Activated naive CD4-positive, alpha-beta T cell treated with anti-CD3 and anti-CD28 coated beads, Interleukin-2, amount 50 U/mL, for 72 hours (primary cell): ENCODE results near the gene CORO2B. TPM values are rescaled to one million over a fixed set of nuclear protein-coding genes. Genes with fewer than 3 reads are reported as not detected.
A peak's percentile ranks its signal among the peaks of the same experiment; 100 is the strongest.
"Not testable (repeated sequence)": the region's sequence is repeated elsewhere in the genome, so short reads cannot be mapped to it uniquely, and the experiment has no call there.

Experiments used
- ATAC-seq, 2 donors: fragments of 150-1000 bp; cut with Tn5 transposase; 2 replicates each; pipeline ENCODE4 v1.10.0; 2021; ENCODE audit warnings: mild to moderate bottlenecking in 2 of 2, moderate library complexity in 2 of 2
- DNase-seq, 2 donors: peaks; one replicate each; pipeline ENCODE4 v3.0.0; 2021 to 2022; ENCODE audit warnings: low spot score in 2 of 2
- H3K27ac Mint-ChIP-seq, 2 donors: one replicate each; pipeline ENCODE4 v1.8.0; 2022; ENCODE audit warnings: mild to moderate bottlenecking in 2 of 2, mixed read lengths in 2 of 2
- H3K36me3 Mint-ChIP-seq, 2 donors: one replicate each; pipeline ENCODE4 v1.8.0; 2022; ENCODE audit warnings: mixed read lengths in 2 of 2
- H3K9me3 Mint-ChIP-seq, 2 donors: one replicate each; pipeline ENCODE4 v1.8.0; 2022; ENCODE audit warnings: mixed read lengths in 2 of 2
- total RNA-seq, 2 donors: library from RNA; stranded (reverse); gene quantifications; one replicate each; pipeline ENCODE4 v1.2.3, GENCODE V29; 2022

CORO2B gene
- total RNA-seq, 2 donors from 2014 or later, result 0.07 TPM; not detected in 1

- Mint-ChIP-seq H3K27ac (no peak overlapping the region), H3K9me3 (no peaks in the 10 kb centered on the region), H3K36me3 (peaks cover 0 to 6% of the 10 kb centered on the region in 2 donors)
- no peak for ATAC-seq
- DNase-seq, result no peak
Measured at GRCh38 chr15:68755731-68756130, 176.9 kb downstream of the CORO2B start.

- not testable (repeated sequence) for H3K36me3 Mint-ChIP-seq, H3K9me3 Mint-ChIP-seq, ATAC-seq, DNase-seq, H3K27ac Mint-ChIP-seq
Measured at GRCh38 chr15:68759982-68760579, 181.3 kb downstream of the CORO2B start.

- no peaks in the 10 kb centered on the region for H3K9me3 Mint-ChIP-seq
Measured at GRCh38 chr15:68763063-68763462, 184.3 kb downstream of the CORO2B start.

GRCh38 chr15:68764090-68764489 lies 185.3 kb downstream of the CORO2B start:
- H3K36me3 Mint-ChIP-seq, result no peaks in the 10 kb centered on the region
- DNase-seq (no peak), ATAC-seq (no peak)
- no peak overlapping the region for H3K27ac Mint-ChIP-seq
- H3K9me3 Mint-ChIP-seq, result no peaks in the 10 kb centered on the region

More at GRCh38 chr15:68763063-68763462, 184.3 kb downstream of the CORO2B start:
- DNase-seq (no peak), ATAC-seq (no peak)
- Mint-ChIP-seq H3K27ac (no peak overlapping the region), H3K36me3 (no peaks in the 10 kb centered on the region)

- no peak for DNase-seq
- Mint-ChIP-seq H3K36me3 (no peaks in the 10 kb centered on the region), H3K27ac (peak overlapping the region in 1 of 2 donors; percentile 22), H3K9me3 (no peaks in the 10 kb centered on the region)
- ATAC-seq, result no peak
Measured at GRCh38 chr15:68765602-68766368, 187.0 kb downstream of the CORO2B start.

- ATAC-seq (no peak), DNase-seq (no peak)
- Mint-ChIP-seq H3K9me3 (no peaks in the 10 kb centered on the region), H3K27ac (no peak overlapping the region), H3K36me3 (no peaks in the 10 kb centered on the region)
Measured at GRCh38 chr15:68767833-68768232, 189.0 kb downstream of the CORO2B start.

GRCh38 chr15:68768321-68768720 lies 189.5 kb downstream of the CORO2B start:
- no peak overlapping the region for H3K27ac Mint-ChIP-seq
- DNase-seq, result no peak
- no peaks in the 10 kb centered on the region for H3K9me3 Mint-ChIP-seq
- no peaks in the 10 kb centered on the region for H3K36me3 Mint-ChIP-seq
- peak; percentile 16 to 56 for ATAC-seq

GRCh38 chr15:68769702-68770101 lies 190.9 kb downstream of the CORO2B start:
- Mint-ChIP-seq H3K36me3 (peaks cover 0 to 8% of the 10 kb centered on the region in 2 donors), H3K9me3 (peaks cover 0 to 7% of the 10 kb centered on the region in 2 donors), H3K27ac (peak overlapping the region in 1 of 2 donors; percentile 39)
- no peak for DNase-seq
- ATAC-seq, result no peak

- peaks cover 0 to 8% of the 10 kb centered on the region in 2 donors for H3K36me3 Mint-ChIP-seq
- ATAC-seq (no peak), DNase-seq (no peak)
- peak overlapping the region in 1 of 2 donors; percentile 39 for H3K27ac Mint-ChIP-seq
- peaks cover 0 to 7% of the 10 kb centered on the region in 2 donors for H3K9me3 Mint-ChIP-seq
Measured at GRCh38 chr15:68770216-68770615, 191.4 kb downstream of the CORO2B start.

- Mint-ChIP-seq H3K36me3 (peaks cover 0 to 8% of the 10 kb centered on the region in 2 donors), H3K27ac (no peak overlapping the region), H3K9me3 (peaks cover 0 to 7% of the 10 kb centered on the region in 2 donors)
- ATAC-seq, result no peak
- no peak for DNase-seq
Measured at GRCh38 chr15:68773036-68773435, 194.2 kb downstream of the CORO2B start.

- DNase-seq (no peak), ATAC-seq (peak in 1 of 2 donors; percentile 49)
- H3K36me3 Mint-ChIP-seq, result peaks cover 0 to 8% of the 10 kb centered on the region in 2 donors
- H3K27ac Mint-ChIP-seq, result peak overlapping the region in 1 of 2 donors; percentile 56
- H3K9me3 Mint-ChIP-seq, result peaks cover 0 to 7% of the 10 kb centered on the region in 2 donors
Measured at GRCh38 chr15:68774120-68774519, 195.3 kb downstream of the CORO2B start.

GRCh38 chr15:68774521-68775235 lies 195.9 kb downstream of the CORO2B start:
- ATAC-seq (no peak), DNase-seq (no peak)
- H3K27ac Mint-ChIP-seq, result peak overlapping the region in 1 of 2 donors; percentile 56
- H3K36me3 Mint-ChIP-seq, result peaks cover 0 to 12% of the 10 kb centered on the region in 2 donors
- H3K9me3 Mint-ChIP-seq, result peaks cover 0 to 7% of the 10 kb centered on the region in 2 donors

GRCh38 chr15:68775236-68775577 lies 196.4 kb downstream of the CORO2B start:
- DNase-seq, result no peak
- H3K36me3 Mint-ChIP-seq, result peaks cover 0 to 17% of the 10 kb centered on the region in 2 donors
- H3K27ac Mint-ChIP-seq, result peak overlapping the region in 1 of 2 donors; percentile 53
- ATAC-seq, result no peak
- H3K9me3 Mint-ChIP-seq, result peaks cover 0 to 7% of the 10 kb centered on the region in 2 donors

GRCh38 chr15:68775671-68776476 lies 197.1 kb downstream of the CORO2B start:
- ATAC-seq, result no peak
- no peak for DNase-seq
- Mint-ChIP-seq H3K27ac (no peak overlapping the region), H3K9me3 (peaks cover 0 to 7% of the 10 kb centered on the region in 2 donors), H3K36me3 (peaks cover 0 to 20% of the 10 kb centered on the region in 2 donors)

GRCh38 chr15:68776477-68777270 lies 197.9 kb downstream of the CORO2B start:
- H3K9me3 Mint-ChIP-seq, result peaks cover 0 to 7% of the 10 kb centered on the region in 2 donors
- no peak for DNase-seq
- ATAC-seq, result peak in 1 of 2 donors; percentile 17
- H3K27ac Mint-ChIP-seq, result peak overlapping the region; percentile 13 to 51
- peaks cover 0 to 20% of the 10 kb centered on the region in 2 donors for H3K36me3 Mint-ChIP-seq
